ENCODE results near the gene NOP16.
"Not testable (repeated sequence)": the region's sequence is repeated elsewhere in the genome, so short reads cannot be mapped to it uniquely, and the experiment has no call there.

NOP16 gene

GRCh38 chr5:176415240-176415951 is 27.0 kb upstream of the NOP16 start:
- TF ChIP-seq GATA1 (IDR thresholded peaks at IDR 0.05; ENCODE audit: low read depth, low read length), result no peak
- TF ChIP-seq POLR2A (IDR thresholded peaks at IDR 0.05; ENCODE audit: low read length), result no peak
- peak; percentile 25 to 43 for DNase-seq

GRCh38 chr5:176414704-176415103 is 26.3 kb upstream of the NOP16 start:
- peak in 1 of 2 experiments; percentile 35 for DNase-seq
- TF ChIP-seq GATA1 (IDR thresholded peaks at IDR 0.05; ENCODE audit: low read depth, low read length) (no peak), POLR2A (IDR thresholded peaks at IDR 0.05; ENCODE audit: low read length) (no peak)

GRCh38 chr5:176413709-176414191 is 25.4 kb upstream of the NOP16 start:
- TF ChIP-seq POLR2A (IDR thresholded peaks at IDR 0.05; ENCODE audit: low read length) (no peak), GATA1 (IDR thresholded peaks at IDR 0.05; ENCODE audit: low read depth, low read length) (no peak)

GRCh38 chr5:176413255-176413565 is 24.8 kb upstream of the NOP16 start:
- TF ChIP-seq GATA1 (IDR thresholded peaks at IDR 0.05; ENCODE audit: low read depth, low read length) (no peak), POLR2A (IDR thresholded peaks at IDR 0.05; ENCODE audit: low read length) (no peak)
- DNase-seq, result no peak

More at GRCh38 chr5:176413709-176414191, 25.4 kb upstream of the NOP16 start:
- no peak for DNase-seq

GRCh38 chr5:176412517-176413254 is 24.3 kb upstream of the NOP16 start:
- no peak for DNase-seq
- no peak for TF ChIP-seq GATA1 (IDR thresholded peaks at IDR 0.05; ENCODE audit: low read depth, low read length)
- TF ChIP-seq POLR2A (IDR thresholded peaks at IDR 0.05; ENCODE audit: low read length), result no peak

- DNase-seq, result no peak
- TF ChIP-seq POLR2A (IDR thresholded peaks at IDR 0.05; ENCODE audit: low read length) (no peak), GATA1 (IDR thresholded peaks at IDR 0.05; ENCODE audit: low read depth, low read length) (no peak)
Measured at GRCh38 chr5:176410486-176411180, 22.2 kb upstream of the NOP16 start.

- DNase-seq, result no peak
- TF ChIP-seq GATA1 (IDR thresholded peaks at IDR 0.05; ENCODE audit: low read depth, low read length) (no peak), POLR2A (IDR thresholded peaks at IDR 0.05; ENCODE audit: low read length) (no peak)
Measured at GRCh38 chr5:176409765-176410164, 21.4 kb upstream of the NOP16 start.

- TF ChIP-seq GATA1 (IDR thresholded peaks at IDR 0.05; ENCODE audit: low read depth, low read length), result no peak
- TF ChIP-seq POLR2A (IDR thresholded peaks at IDR 0.05; ENCODE audit: low read length), result no peak
Measured at GRCh38 chr5:176408590-176408989, 20.2 kb upstream of the NOP16 start.

GRCh38 chr5:176408252-176408573 is 19.8 kb upstream of the NOP16 start:
- DNase-seq, result not testable (repeated sequence)

More at GRCh38 chr5:176408590-176408989, 20.2 kb upstream of the NOP16 start:
- DNase-seq, result no peak

GRCh38 chr5:176407456-176408251 is 19.3 kb upstream of the NOP16 start:
- TF ChIP-seq POLR2A (IDR thresholded peaks at IDR 0.05; ENCODE audit: low read length) (no peak), GATA1 (IDR thresholded peaks at IDR 0.05; ENCODE audit: low read depth, low read length) (no peak)
- no peak for DNase-seq

GRCh38 chr5:176406436-176407052 is 18.1 kb upstream of the NOP16 start:
- no peak for TF ChIP-seq POLR2A (IDR thresholded peaks at IDR 0.05; ENCODE audit: low read length)
- TF ChIP-seq GATA1 (IDR thresholded peaks at IDR 0.05; ENCODE audit: low read depth, low read length), result no peak
- DNase-seq, result no peak

- DNase-seq, result no peak
- TF ChIP-seq POLR2A (IDR thresholded peaks at IDR 0.05; ENCODE audit: low read length) (no peak), GATA1 (IDR thresholded peaks at IDR 0.05; ENCODE audit: low read depth, low read length) (no peak)
Measured at GRCh38 chr5:176405656-176406435, 17.4 kb upstream of the NOP16 start.
